Gastroesophageal sphincter (tissue), 3 donors: Measurements from ENCODE around the gene ULK1.

Experiments
- CTCF ChIP-seq, 4 experiments: fragments of 200-600 bp in 2 of 4; fragments of 450-650 bp in 2 of 4; sonication (generic) in 1 of 4; IDR thresholded peaks; one replicate each; pipeline ENCODE4 v1.5.1; 2017 to 2019; ENCODE audit warnings: antibody characterized with exemption in 4 of 4, mild to moderate bottlenecking in 2 of 4, moderate library complexity in 2 of 4
- EP300 ChIP-seq: sonication (generic); formaldehyde crosslinking; IDR thresholded peaks from one replicate; pipeline ENCODE4 v1.6.1; 2017; ENCODE audit warnings: antibody characterized with exemption, mild to moderate bottlenecking

DNA sequence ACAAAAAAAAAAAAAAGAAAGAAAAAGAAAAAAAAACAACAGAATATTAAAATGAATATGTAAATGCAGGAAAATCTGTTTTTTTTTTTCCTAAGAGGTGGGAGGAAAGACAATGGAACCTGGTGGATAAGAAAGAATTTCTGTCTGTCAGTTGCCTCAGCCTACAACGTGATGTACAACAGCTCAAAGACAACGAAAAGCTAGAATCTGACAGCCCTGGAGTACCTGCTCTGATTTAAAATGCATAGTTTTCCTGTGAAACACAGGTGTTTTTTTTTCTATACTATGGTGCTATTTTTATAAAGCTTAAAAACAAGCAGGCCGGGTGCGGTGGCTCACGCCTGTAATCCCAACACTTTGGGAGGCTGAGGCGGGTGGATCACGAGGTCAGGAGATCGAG, 30.0 kb upstream of the ULK1 start:
- TF ChIP-seq CTCF (IDR thresholded peaks at IDR 0.05) (no peak), EP300 (no peak)
